ENCODE data around the gene RANBP10.
A peak's percentile ranks its signal among the peaks of the same experiment; 100 is the strongest.

Gene RANBP10

DNA sequence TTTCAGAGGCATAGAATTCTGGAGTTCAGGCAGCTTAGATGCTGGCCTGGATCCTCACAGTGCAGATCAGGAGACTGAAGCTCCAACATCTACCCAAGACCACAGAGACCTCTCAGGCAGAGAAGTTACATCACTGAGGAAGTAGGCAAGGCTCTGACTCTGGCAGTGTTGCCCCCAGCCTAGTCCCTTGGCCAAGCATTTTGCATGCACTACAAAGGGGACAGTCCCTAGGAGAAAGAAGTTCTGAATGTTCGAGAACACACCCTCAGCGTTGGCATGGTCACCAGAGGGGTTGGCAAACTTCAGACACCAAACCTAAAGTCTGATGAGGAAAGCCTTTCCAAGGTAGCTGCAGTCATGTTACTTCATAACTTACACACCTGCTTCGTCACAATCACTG lies 2.5 kb downstream of the RANBP10 start:
- Histone ChIP-seq H3K27ac (replicated peaks) (peak overlapping the region; percentile 3; the same call in 1 of the 2 replicates), H3K27me3 (ENCODE audit: insufficient read depth, poor library complexity, severe bottlenecking) (no peaks in the 10 kb centered on the region), H3K4me3 (replicated peaks; ENCODE audit: insufficient read depth, low read length) (no peak overlapping the region)
- DNase-seq (ENCODE audit: low read depth in 1 of 2, low spot score in 1 of 2) = peak in 1 of 2 experiments; percentile 66
- TF ChIP-seq SPI1 (IDR thresholded peaks at IDR 0.05; ENCODE audit: borderline replicate concordance, low read depth) = peak; percentile 33; the same call in 1 of the 2 replicates
- TF ChIP-seq GABPA (IDR thresholded peaks at IDR 0.05; ENCODE audit: low read depth) = no peak

DNA sequence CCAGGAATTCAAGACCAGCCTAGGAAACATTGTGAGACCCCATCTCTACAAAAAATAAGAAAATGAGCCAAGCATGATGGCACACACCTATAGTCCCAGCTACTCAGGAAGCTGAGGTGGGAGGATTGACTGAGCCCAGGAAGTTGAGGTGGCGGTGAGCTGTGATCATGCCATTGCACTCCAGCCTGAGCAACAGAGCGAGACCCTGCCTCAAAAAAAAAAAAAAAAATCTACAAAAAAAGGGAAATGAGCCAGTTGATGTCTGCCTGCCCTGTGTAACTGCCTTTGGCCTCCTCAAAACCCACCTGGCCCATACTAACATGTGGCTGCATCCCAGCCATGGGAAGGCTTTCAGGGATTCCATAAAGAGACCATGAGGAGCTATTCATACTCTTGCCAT lies 4.5 kb downstream of the RANBP10 start:
- Histone ChIP-seq H3K27ac (replicated peaks) (no peak overlapping the region), H3K4me3 (replicated peaks; ENCODE audit: insufficient read depth, low read length) (no peak overlapping the region), H3K27me3 (ENCODE audit: insufficient read depth, poor library complexity, severe bottlenecking) (no peaks in the 10 kb centered on the region)
- DNase-seq (ENCODE audit: low read depth in 1 of 2, low spot score in 1 of 2) = no peak
- TF ChIP-seq, protein P1, sequence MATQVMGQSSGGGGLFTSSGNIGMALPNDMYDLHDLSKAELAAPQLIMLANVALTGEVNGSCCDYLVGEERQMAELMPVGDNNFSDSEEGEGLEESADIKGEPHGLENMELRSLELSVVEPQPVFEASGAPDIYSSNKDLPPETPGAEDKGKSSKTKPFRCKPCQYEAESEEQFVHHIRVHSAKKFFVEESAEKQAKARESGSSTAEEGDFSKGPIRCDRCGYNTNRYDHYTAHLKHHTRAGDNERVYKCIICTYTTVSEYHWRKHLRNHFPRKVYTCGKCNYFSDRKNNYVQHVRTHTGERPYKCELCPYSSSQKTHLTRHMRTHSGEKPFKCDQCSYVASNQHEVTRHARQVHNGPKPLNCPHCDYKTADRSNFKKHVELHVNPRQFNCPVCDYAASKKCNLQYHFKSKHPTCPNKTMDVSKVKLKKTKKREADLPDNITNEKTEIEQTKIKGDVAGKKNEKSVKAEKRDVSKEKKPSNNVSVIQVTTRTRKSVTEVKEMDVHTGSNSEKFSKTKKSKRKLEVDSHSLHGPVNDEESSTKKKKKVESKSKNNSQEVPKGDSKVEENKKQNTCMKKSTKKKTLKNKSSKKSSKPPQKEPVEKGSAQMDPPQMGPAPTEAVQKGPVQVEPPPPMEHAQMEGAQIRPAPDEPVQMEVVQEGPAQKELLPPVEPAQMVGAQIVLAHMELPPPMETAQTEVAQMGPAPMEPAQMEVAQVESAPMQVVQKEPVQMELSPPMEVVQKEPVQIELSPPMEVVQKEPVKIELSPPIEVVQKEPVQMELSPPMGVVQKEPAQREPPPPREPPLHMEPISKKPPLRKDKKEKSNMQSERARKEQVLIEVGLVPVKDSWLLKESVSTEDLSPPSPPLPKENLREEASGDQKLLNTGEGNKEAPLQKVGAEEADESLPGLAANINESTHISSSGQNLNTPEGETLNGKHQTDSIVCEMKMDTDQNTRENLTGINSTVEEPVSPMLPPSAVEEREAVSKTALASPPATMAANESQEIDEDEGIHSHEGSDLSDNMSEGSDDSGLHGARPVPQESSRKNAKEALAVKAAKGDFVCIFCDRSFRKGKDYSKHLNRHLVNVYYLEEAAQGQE (IDR thresholded peaks at IDR 0.05; ENCODE audit: insufficient replicate concordance, low read depth) = no peak
- no peak for TF ChIP-seq SPI1 (IDR thresholded peaks at IDR 0.05; ENCODE audit: borderline replicate concordance, low read depth)
- no peak for TF ChIP-seq GABPA (IDR thresholded peaks at IDR 0.05; ENCODE audit: low read depth)
- no peak for TF ChIP-seq POLR2AphosphoS5 (IDR thresholded peaks at IDR 0.05; ENCODE audit: low read depth)
- TF ChIP-seq, protein P2, sequence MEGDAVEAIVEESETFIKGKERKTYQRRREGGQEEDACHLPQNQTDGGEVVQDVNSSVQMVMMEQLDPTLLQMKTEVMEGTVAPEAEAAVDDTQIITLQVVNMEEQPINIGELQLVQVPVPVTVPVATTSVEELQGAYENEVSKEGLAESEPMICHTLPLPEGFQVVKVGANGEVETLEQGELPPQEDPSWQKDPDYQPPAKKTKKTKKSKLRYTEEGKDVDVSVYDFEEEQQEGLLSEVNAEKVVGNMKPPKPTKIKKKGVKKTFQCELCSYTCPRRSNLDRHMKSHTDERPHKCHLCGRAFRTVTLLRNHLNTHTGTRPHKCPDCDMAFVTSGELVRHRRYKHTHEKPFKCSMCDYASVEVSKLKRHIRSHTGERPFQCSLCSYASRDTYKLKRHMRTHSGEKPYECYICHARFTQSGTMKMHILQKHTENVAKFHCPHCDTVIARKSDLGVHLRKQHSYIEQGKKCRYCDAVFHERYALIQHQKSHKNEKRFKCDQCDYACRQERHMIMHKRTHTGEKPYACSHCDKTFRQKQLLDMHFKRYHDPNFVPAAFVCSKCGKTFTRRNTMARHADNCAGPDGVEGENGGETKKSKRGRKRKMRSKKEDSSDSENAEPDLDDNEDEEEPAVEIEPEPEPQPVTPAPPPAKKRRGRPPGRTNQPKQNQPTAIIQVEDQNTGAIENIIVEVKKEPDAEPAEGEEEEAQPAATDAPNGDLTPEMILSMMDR (IDR thresholded peaks at IDR 0.05; ENCODE audit: insufficient read depth, low read length) = no peak

DNA sequence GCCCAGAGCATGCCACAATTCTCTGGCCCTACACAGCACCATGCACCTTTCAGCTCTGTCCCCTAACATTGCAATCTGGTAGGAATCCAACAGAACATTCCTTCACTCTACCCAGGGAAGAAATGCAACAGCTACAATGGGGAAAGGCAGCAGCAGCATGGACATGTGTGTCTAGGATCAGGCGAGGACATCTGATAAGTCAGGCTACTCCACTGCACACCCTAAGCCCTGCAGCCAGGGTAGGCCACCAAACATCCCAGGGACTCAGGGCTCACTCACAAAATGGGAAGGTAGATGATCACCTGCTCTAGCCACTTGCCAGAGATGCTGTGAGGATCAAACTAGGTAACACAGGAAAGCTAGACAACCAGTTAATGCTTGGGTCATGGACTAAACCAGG lies 5.1 kb downstream of the RANBP10 start:
- Histone ChIP-seq H3K27me3 (ENCODE audit: insufficient read depth, poor library complexity, severe bottlenecking) (no peaks in the 10 kb centered on the region), H3K27ac (replicated peaks) (no peak overlapping the region), H3K4me3 (replicated peaks; ENCODE audit: insufficient read depth, low read length) (no peak overlapping the region)
- no peak for DNase-seq (ENCODE audit: low read depth in 1 of 2, low spot score in 1 of 2)
- TF ChIP-seq, protein P1 (IDR thresholded peaks at IDR 0.05; ENCODE audit: insufficient replicate concordance, low read depth) = no peak
- TF ChIP-seq, protein P2 (IDR thresholded peaks at IDR 0.05; ENCODE audit: insufficient read depth, low read length) = no peak
- TF ChIP-seq POLR2AphosphoS5 (IDR thresholded peaks at IDR 0.05; ENCODE audit: low read depth) (no peak), GABPA (IDR thresholded peaks at IDR 0.05; ENCODE audit: low read depth) (no peak), SPI1 (IDR thresholded peaks at IDR 0.05; ENCODE audit: borderline replicate concordance, low read depth) (no peak)

DNA sequence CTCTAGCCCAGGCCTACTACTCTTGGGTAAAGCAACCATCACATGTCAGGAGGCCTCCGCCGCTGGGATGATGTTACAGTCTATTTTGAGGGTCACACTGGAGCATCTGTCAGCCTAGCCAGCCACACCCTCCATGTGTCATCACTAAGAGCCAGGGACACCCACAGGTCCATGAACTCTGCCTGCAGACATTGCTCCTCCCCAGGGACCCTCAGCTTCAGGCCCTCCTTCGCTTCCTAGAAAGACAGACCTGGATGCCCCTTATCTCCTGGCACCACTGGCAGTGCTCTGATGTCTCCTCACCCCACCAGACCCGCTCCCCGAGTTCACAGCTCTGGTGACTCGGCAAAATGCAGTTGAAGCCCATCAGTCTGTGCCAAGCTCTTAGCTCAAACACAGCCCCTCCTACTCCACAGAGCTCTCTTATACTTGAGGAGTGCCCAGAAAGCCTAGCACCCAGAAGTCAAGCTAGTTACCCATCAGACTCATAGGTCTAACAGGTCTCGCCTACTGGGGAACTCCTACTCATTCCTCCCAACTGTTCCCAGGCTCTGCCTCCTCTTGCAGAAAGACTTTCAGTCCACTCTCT lies 5.9 kb downstream of the RANBP10 start:
- H3K27me3 ChIP-seq (ENCODE audit: insufficient read depth, poor library complexity, severe bottlenecking) = no peaks in the 10 kb centered on the region
- no peak overlapping the region for H3K4me3 ChIP-seq (replicated peaks; ENCODE audit: insufficient read depth, low read length)
- TF ChIP-seq, protein P1 (IDR thresholded peaks at IDR 0.05; ENCODE audit: insufficient replicate concordance, low read depth) = no peak
- no peak for TF ChIP-seq POLR2AphosphoS5 (IDR thresholded peaks at IDR 0.05; ENCODE audit: low read depth)
- TF ChIP-seq SPI1 (IDR thresholded peaks at IDR 0.05; ENCODE audit: borderline replicate concordance, low read depth) = no peak
- TF ChIP-seq GABPA (IDR thresholded peaks at IDR 0.05; ENCODE audit: low read depth) = no peak
- TF ChIP-seq, protein P2 (IDR thresholded peaks at IDR 0.05; ENCODE audit: insufficient read depth, low read length) = no peak
- H3K27ac ChIP-seq (replicated peaks) = no peak overlapping the region
- DNase-seq (ENCODE audit: low read depth in 1 of 2, low spot score in 1 of 2) = no peak

All from HL-60 (cell line).